Measurements from ENCODE around the gene RASA4B.

RASA4B gene

DNA sequence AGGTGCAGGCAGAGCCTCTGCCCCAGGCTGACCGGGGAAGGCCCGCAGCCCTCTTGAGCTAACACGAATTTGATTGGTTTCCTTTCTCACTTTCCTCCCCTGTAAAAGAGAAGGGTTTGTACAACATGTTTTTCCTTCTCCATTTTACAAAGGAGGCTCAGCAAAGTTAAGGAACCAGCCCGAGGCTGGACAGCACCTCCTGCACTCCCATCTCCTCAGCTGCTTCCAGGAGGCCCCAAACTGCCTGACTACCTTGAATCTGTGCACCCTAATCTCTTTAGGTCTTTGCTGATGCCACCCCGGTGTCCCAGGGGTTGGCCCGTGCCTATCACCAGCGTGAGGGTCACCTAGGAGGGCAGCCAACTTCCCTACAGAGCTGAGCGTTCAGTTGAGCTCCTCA lies 57.1 kb downstream of the RASA4B start:
- no peak overlapping the region for H2AFZ ChIP-seq (ENCODE audit: low read depth)
- H3K36me3 ChIP-seq (ENCODE audit: insufficient read depth), result peaks cover 10% of the 10 kb centered on the region; the same call in 1 of the 2 replicates
- no peak overlapping the region for H3K4me3 ChIP-seq (IDR thresholded peaks at IDR 0.05; ENCODE audit: insufficient read depth, low read depth, low read length)
- no peak overlapping the region for H3K27ac ChIP-seq
- H3K27me3 ChIP-seq (ENCODE audit: insufficient read depth, low read depth), result no peaks in the 10 kb centered on the region
- H3K4me1 ChIP-seq (ENCODE audit: low read depth, poor library complexity, severe bottlenecking), result peaks cover 13% of the 10 kb centered on the region
- H3K79me2 ChIP-seq (ENCODE audit: insufficient read depth, low read depth), result peaks cover 26% of the 10 kb centered on the region; the same call in 1 of the 2 replicates
- no peak overlapping the region for H3K9ac ChIP-seq
- H3K4me2 ChIP-seq, result no peak overlapping the region
- H4K20me1 ChIP-seq (ENCODE audit: insufficient read depth), result no peaks in the 10 kb centered on the region
- TF ChIP-seq, protein P1, sequence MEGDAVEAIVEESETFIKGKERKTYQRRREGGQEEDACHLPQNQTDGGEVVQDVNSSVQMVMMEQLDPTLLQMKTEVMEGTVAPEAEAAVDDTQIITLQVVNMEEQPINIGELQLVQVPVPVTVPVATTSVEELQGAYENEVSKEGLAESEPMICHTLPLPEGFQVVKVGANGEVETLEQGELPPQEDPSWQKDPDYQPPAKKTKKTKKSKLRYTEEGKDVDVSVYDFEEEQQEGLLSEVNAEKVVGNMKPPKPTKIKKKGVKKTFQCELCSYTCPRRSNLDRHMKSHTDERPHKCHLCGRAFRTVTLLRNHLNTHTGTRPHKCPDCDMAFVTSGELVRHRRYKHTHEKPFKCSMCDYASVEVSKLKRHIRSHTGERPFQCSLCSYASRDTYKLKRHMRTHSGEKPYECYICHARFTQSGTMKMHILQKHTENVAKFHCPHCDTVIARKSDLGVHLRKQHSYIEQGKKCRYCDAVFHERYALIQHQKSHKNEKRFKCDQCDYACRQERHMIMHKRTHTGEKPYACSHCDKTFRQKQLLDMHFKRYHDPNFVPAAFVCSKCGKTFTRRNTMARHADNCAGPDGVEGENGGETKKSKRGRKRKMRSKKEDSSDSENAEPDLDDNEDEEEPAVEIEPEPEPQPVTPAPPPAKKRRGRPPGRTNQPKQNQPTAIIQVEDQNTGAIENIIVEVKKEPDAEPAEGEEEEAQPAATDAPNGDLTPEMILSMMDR (conservative IDR thresholded peaks at IDR 0.05; ENCODE audit: low read depth, low read length), result no peak

DNA sequence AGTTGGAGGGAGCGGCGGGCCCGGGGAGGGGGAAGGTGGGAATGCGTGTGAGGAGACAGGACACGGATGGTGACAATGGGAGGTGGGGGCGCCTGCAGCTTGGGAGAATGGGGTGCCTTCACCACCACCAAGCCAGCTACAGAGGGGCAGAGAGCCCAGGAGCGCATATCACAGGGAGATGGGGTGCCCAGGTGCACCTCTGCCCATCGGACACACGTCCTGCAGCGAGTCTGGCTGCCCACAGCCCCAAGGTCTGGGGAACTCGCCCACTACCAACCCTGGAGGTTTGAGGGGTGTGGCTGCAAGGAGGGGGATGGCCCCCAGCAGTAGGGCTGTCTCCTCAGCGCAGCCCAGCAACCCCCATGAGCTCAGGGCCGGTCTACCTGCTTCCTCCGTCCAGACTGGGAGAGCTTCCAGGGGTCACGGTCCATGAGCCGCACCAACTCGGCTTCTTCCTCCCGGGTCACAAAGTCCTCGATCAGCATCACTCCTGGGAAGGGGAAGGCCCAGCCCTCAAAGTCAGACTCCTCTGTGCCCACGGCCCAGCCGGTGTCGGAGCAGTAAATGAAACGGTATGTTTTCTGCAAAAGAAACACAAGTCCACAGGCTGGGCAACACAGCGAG lies 58.2 kb downstream of the RASA4B start:
- Histone ChIP-seq H3K27me3 (ENCODE audit: insufficient read depth, low read depth) (no peaks in the 10 kb centered on the region), H3K4me3 (IDR thresholded peaks at IDR 0.05; ENCODE audit: insufficient read depth, low read depth, low read length) (no peak overlapping the region), H3K4me2 (no peak overlapping the region), H3K9ac (no peak overlapping the region), H3K79me2 (ENCODE audit: insufficient read depth, low read depth) (peaks cover 22% of the 10 kb centered on the region; the same call in 1 of the 2 replicates), H3K36me3 (ENCODE audit: insufficient read depth) (peaks cover 10% of the 10 kb centered on the region; the same call in 1 of the 2 replicates), H2AFZ (ENCODE audit: low read depth) (no peak overlapping the region), H3K27ac (no peak overlapping the region), H4K20me1 (ENCODE audit: insufficient read depth) (no peaks in the 10 kb centered on the region), H3K4me1 (ENCODE audit: low read depth, poor library complexity, severe bottlenecking) (peaks cover 13% of the 10 kb centered on the region)
- TF ChIP-seq, protein P1 (conservative IDR thresholded peaks at IDR 0.05; ENCODE audit: low read depth, low read length), result no peak

DNA sequence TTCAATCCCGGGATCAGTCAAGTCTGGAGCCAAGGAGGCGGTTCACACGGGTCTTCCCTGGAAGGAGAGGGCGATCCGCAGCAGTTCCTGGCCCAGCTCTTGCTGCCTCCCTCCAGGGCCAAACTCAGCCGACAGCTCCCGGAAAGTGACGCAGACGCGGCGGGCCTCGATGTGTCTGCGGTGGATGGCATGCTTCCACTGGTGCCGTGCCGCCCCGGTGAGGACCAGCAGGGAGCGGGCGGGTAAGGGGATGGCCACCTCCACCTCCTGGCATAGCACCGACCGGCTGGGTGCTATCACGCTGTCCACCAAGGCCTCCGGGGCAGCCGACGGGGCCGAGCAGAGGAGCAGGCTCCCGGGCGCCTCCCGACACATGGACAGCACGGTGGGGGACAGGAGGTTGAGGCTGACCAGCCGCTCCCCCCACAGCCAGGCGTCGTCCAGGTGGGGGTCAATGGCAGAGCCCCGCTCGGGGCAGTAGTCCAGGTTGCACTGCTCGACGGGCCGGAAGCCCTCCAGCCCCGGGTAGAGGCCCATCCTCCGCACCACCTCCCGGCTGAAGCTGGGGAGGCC lies 60.1 kb downstream of the RASA4B start:
- TF ChIP-seq, protein P1 (conservative IDR thresholded peaks at IDR 0.05; ENCODE audit: low read depth, low read length), result no peak
- Histone ChIP-seq H3K9ac (no peak overlapping the region), H3K4me3 (IDR thresholded peaks at IDR 0.05; ENCODE audit: insufficient read depth, low read depth, low read length) (no peak overlapping the region), H3K27me3 (ENCODE audit: insufficient read depth, low read depth) (no peaks in the 10 kb centered on the region), H3K79me2 (ENCODE audit: insufficient read depth, low read depth) (peaks cover 3% of the 10 kb centered on the region; the same call in 1 of the 2 replicates), H3K27ac (no peak overlapping the region), H4K20me1 (ENCODE audit: insufficient read depth) (no peaks in the 10 kb centered on the region), H3K4me2 (no peak overlapping the region), H2AFZ (ENCODE audit: low read depth) (no peak overlapping the region), H3K4me1 (ENCODE audit: low read depth, poor library complexity, severe bottlenecking) (no peaks in the 10 kb centered on the region), H3K36me3 (ENCODE audit: insufficient read depth) (peaks cover 10% of the 10 kb centered on the region; the same call in 1 of the 2 replicates)

DNA sequence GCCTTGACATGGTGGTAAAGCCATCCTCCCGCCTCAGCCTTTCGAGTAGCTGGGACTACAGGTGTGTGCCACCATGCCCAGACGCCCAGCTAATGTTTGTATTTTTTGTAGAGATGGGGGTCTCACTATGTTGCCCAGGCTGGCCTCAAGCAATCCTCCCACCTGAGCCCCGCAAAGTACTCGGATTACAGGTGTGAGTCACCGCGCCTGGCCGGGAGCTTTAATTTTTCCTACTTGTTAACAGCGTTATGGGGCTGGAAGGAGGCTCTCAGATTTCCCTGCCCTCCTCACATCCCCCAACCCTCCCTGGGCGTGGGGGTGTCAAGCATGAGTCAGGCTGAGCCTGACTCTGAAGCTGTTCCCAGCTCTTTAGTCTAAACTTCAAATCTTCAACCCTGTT lies 61.2 kb downstream of the RASA4B start:
- Histone ChIP-seq H3K4me3 (IDR thresholded peaks at IDR 0.05; ENCODE audit: insufficient read depth, low read depth, low read length) (no peak overlapping the region), H3K36me3 (ENCODE audit: insufficient read depth) (peaks cover 10% of the 10 kb centered on the region; the same call in 1 of the 2 replicates), H3K79me2 (ENCODE audit: insufficient read depth, low read depth) (no peaks in the 10 kb centered on the region; the same call in 1 of the 2 replicates), H2AFZ (ENCODE audit: low read depth) (no peak overlapping the region), H3K9ac (no peak overlapping the region), H3K4me2 (no peak overlapping the region), H3K27ac (no peak overlapping the region), H3K4me1 (ENCODE audit: low read depth, poor library complexity, severe bottlenecking) (peaks cover 10% of the 10 kb centered on the region), H3K27me3 (ENCODE audit: insufficient read depth, low read depth) (no peaks in the 10 kb centered on the region), H4K20me1 (ENCODE audit: insufficient read depth) (no peaks in the 10 kb centered on the region)
- TF ChIP-seq, protein P1 (conservative IDR thresholded peaks at IDR 0.05; ENCODE audit: low read depth, low read length), result no peak

Measured in KMS-11 (cell line).